Osteoblast (primary cell): ENCODE data around the gene DLG2. TPM values are rescaled to one million over a fixed set of nuclear protein-coding genes. Genes with fewer than 3 reads are reported as not detected.
"Not testable (repeated sequence)": the region's sequence is repeated elsewhere in the genome, so short reads cannot be mapped to it uniquely, and the experiment has no call there.

Experiments
- DNase-seq: peaks from one replicate; pipeline ENCODE4 v3.0.0; 2011; ENCODE audit warnings: low spot score, mixed read lengths; ENCODE audit not compliant: insufficient read length; ENCODE audit errors: missing footprints
- H2AFZ ChIP-seq: 2 replicates; pipeline ENCODE4 v1.6.0; 2011; ENCODE audit warnings: mild to moderate bottlenecking, low read length
- H3K27ac ChIP-seq: 2 replicates; pipeline ENCODE4 v1.5.1; 2011; ENCODE audit warnings: mild to moderate bottlenecking, low read depth, low read length, moderate library complexity
- H3K27me3 ChIP-seq: 2 replicates; pipeline ENCODE4 v1.6.0; 2012; ENCODE audit warnings: mild to moderate bottlenecking, control low read depth, inconsistent platforms, low read length, moderate library complexity; ENCODE audit not compliant: insufficient read depth
- H3K36me3 ChIP-seq: 2 replicates; pipeline ENCODE4 v1.5.1; 2011; ENCODE audit warnings: mild to moderate bottlenecking, low read length, control low read depth, moderate library complexity; ENCODE audit not compliant: insufficient read depth
- H3K4me1 ChIP-seq: 2 replicates; pipeline ENCODE4 v1.5.1; 2011; ENCODE audit warnings: mild to moderate bottlenecking, low read length, control low read depth, moderate library complexity; ENCODE audit not compliant: insufficient read depth
- H3K4me2 ChIP-seq: 2 replicates; pipeline ENCODE4 v1.6.0; 2011; ENCODE audit warnings: mild to moderate bottlenecking, low read length; ENCODE audit not compliant: insufficient read depth
- H3K4me3 ChIP-seq: fragments of 200-600 bp; sonication (generic); 3 replicates; pipeline ENCODE4 v1.5.1; 2012; ENCODE audit warnings: mild to moderate bottlenecking, low read length, inconsistent platforms; ENCODE audit not compliant: insufficient read depth
- H3K79me2 ChIP-seq: 2 replicates; pipeline ENCODE4 v1.6.0; 2012; ENCODE audit warnings: mild to moderate bottlenecking, low read length, control low read depth, inconsistent platforms; ENCODE audit not compliant: insufficient read depth
- H3K9me3 ChIP-seq: 2 replicates; pipeline ENCODE4 v1.5.1; 2011; ENCODE audit warnings: low read depth, low read length, control low read depth
- H4K20me1 ChIP-seq: 2 replicates; pipeline ENCODE4 v1.6.0; 2012; ENCODE audit warnings: mild to moderate bottlenecking, low read length, control low read depth; ENCODE audit not compliant: insufficient read depth
- CTCF ChIP-seq: IDR thresholded peaks from 2 replicates; pipeline ENCODE4 v1.5.1; 2011; ENCODE audit warnings: mild to moderate bottlenecking, low read depth, low read length, moderate library complexity; ENCODE audit errors: extremely low read depth
- total RNA-seq: library from RNA; depleted of rRNA; stranded (reverse); fragments of >200 nt; gene quantifications from 2 replicates; pipeline ENCODE4 v1.2.3, GENCODE V29; 2012

The DLG2 gene
- total RNA-seq, 1 donor: 3.3 TPM

GRCh38 chr11:85414175-85414574 is 213.0 kb downstream of the DLG2 start:
- no peaks in the 10 kb centered on the region for H3K36me3 ChIP-seq
- no peaks in the 10 kb centered on the region for H3K79me2 ChIP-seq
- DNase-seq: no peak
- H2AFZ ChIP-seq: no peak overlapping the region
- no peaks in the 10 kb centered on the region for H3K4me1 ChIP-seq
- no peak overlapping the region for H3K4me2 ChIP-seq
- TF ChIP-seq CTCF: no peak
- H3K4me3 ChIP-seq: no peak overlapping the region
- H4K20me1 ChIP-seq: no peaks in the 10 kb centered on the region
- no peaks in the 10 kb centered on the region for H3K9me3 ChIP-seq
- no peak overlapping the region for H3K27ac ChIP-seq
- no peaks in the 10 kb centered on the region for H3K27me3 ChIP-seq

GRCh38 chr11:85407648-85408047 is 219.5 kb downstream of the DLG2 start:
- H4K20me1 ChIP-seq: no peaks in the 10 kb centered on the region
- TF ChIP-seq CTCF: no peak
- H3K27ac ChIP-seq: no peak overlapping the region
- H3K36me3 ChIP-seq: no peaks in the 10 kb centered on the region
- H2AFZ ChIP-seq: no peak overlapping the region
- no peaks in the 10 kb centered on the region for H3K9me3 ChIP-seq
- DNase-seq: no peak
- no peak overlapping the region for H3K4me3 ChIP-seq
- no peak overlapping the region for H3K4me2 ChIP-seq
- H3K4me1 ChIP-seq: no peaks in the 10 kb centered on the region
- H3K27me3 ChIP-seq: no peaks in the 10 kb centered on the region
- H3K79me2 ChIP-seq: no peaks in the 10 kb centered on the region

GRCh38 chr11:85406841-85407240 is 220.3 kb downstream of the DLG2 start:
- DNase-seq: no peak
- Histone ChIP-seq H3K27ac (no peak overlapping the region), H2AFZ (no peak overlapping the region), H3K36me3 (no peaks in the 10 kb centered on the region), H3K79me2 (no peaks in the 10 kb centered on the region), H3K4me3 (no peak overlapping the region), H4K20me1 (no peaks in the 10 kb centered on the region), H3K27me3 (no peaks in the 10 kb centered on the region), H3K4me2 (no peak overlapping the region), H3K4me1 (no peaks in the 10 kb centered on the region), H3K9me3 (no peaks in the 10 kb centered on the region)
- TF ChIP-seq CTCF: no peak

GRCh38 chr11:85406316-85406715 is 220.8 kb downstream of the DLG2 start:
- Histone ChIP-seq H3K79me2 (no peaks in the 10 kb centered on the region), H3K36me3 (no peaks in the 10 kb centered on the region), H3K4me2 (no peak overlapping the region), H4K20me1 (no peaks in the 10 kb centered on the region), H3K27me3 (no peaks in the 10 kb centered on the region), H3K4me3 (no peak overlapping the region), H3K9me3 (no peaks in the 10 kb centered on the region), H3K4me1 (no peaks in the 10 kb centered on the region), H2AFZ (no peak overlapping the region), H3K27ac (no peak overlapping the region)
- DNase-seq: no peak
- no peak for TF ChIP-seq CTCF

GRCh38 chr11:85395515-85396055 is 231.6 kb downstream of the DLG2 start:
- H3K27ac ChIP-seq, H4K20me1 ChIP-seq, H3K27me3 ChIP-seq, H3K4me2 ChIP-seq, DNase-seq, H3K9me3 ChIP-seq, H3K79me2 ChIP-seq, H3K36me3 ChIP-seq, H2AFZ ChIP-seq, H3K4me1 ChIP-seq, H3K4me3 ChIP-seq: not testable (repeated sequence)
